GM19438 (cell line): ENCODE measurements around the gene PRKCA.
"Not testable (repeated sequence)": the region's sequence is repeated elsewhere in the genome, so short reads cannot be mapped to it uniquely, and the experiment has no call there.

Source experiments
- ATAC-seq: cut with Tn5 transposase; IDR thresholded peaks from one replicate; pipeline ENCODE4 v1.9.1; 2021; ENCODE audit warnings: low read depth; ENCODE audit not compliant: unreplicated experiment

PRKCA gene

DNA sequence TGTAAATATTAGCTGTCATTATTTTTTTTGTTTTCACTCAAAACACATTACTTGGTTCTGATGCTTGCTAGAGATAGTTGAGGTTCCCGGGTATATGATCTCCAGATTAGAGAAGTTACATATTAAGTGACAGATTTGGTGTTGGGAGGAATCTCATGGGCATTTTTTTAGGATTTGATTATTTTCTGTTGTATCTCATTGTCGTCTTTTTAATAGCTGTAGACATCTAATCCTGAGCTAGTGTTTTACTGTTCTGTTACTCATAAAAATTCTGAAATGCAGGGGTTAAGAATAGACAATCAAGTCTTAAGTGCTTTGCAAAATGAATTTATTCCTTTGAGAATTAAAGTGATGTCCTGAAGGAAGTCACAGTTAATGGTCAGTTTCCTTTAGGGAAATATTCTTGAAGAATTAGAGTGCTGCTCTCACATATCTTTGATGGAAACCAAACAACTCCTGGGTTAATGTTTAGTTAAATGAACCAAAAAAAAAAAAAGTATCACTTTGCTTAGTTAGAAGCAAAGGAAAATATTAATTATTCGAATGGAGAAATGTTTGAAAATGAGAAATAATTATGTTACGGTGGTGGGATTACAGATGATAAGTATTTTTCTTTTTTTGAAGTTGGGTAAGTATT lies 280.8 kb downstream of the PRKCA start:
- no peak for ATAC-seq

DNA sequence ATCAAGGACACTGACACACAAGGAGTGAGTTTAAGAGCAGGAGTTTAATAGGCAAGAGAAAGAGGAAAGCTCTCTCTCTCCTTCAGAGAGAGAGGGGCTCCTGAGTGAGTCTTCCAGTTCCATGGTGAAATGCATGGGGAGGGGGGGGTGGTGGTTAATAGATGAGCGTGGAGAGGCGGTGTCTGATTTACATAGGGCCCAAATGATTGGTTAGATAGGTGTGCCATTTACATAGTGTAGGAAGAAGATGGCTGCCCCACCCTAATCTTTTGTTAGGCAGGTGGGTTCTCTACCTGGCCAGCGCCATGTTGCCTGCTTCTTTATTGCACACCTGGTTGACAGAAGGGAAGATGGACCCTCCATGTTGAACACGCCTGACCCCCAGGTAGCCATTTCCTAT lies 282.5 kb downstream of the PRKCA start:
- ATAC-seq, result no peak

DNA sequence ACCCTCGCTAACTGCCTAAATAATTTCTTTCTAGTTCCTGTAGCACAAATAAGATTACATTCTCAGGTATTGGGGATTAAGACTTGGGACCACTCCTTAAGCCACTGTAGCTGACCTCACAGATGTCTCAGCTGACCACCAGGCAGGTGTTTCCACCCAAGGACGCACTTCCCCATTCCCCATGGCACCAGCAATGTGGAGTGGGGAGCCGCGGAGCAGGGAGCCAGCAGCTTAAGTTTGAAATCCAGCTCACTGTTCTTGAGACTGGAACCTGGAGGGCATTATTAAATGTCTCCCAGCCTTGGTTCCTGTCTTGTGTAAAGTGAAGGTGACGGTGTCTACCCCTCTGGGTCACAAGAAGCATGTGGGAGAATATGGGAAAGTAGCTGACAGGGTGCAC lies 283.1 kb downstream of the PRKCA start:
- no peak for ATAC-seq

DNA sequence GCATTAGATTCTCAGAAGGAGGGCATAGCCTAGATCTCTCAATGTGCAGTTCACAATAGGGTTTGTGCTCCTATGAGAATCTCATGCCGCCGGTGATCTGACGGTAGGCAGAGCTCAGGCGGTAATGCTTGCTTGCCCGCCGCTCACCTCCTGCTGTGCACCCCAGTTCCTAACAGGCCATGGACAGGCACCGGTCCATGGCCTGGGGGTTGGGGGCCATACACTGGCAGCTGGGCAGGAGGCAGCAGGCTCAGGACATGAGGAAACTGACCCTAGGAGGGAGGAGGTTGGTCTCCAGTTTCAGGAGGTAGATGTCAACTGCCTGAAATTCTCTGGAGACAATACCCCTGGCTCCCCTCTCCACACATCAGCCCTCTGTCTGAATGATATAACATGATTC lies 287.5 kb downstream of the PRKCA start:
- ATAC-seq, result no peak

DNA sequence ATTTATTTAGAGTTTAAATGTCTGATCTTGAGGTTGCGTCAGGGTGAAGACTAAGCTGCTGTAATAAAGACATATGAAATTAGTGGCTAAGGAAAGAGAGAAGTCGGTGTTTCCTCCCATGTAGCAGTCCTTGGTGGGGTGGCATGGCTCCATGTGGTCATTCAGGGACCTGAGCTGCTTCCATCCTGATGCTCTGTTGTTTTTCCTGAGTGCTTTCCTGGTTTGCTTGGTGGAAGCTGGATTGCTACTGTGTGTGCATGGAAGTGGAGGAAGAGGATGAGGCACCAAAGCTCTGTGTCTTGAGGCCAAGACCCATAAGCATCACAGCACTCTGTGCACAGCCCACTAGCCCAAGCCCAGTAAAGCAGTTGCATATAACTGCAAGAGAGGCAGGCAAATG lies 290.7 kb downstream of the PRKCA start:
- no peak for ATAC-seq

DNA sequence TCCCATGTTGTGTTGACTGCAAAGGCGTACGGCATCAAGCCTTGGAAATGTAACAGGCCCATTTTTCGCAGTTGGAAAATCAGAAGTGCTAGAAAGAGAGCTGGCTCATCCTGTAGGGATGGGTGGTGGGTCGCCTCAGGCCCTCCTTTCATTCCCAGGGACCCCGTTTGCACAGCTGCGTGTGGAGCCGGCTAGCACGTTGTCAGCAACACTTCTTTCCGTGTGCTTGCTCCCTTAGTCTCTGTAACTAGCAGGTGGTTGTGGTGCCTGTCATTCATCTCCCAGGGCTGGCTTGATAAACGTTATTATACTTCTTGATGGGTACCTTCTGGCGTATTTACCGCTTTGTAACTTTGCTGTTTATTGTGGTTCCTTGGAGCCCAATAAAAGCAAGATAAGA lies 293.5 kb downstream of the PRKCA start:
- ATAC-seq, result no peak

DNA sequence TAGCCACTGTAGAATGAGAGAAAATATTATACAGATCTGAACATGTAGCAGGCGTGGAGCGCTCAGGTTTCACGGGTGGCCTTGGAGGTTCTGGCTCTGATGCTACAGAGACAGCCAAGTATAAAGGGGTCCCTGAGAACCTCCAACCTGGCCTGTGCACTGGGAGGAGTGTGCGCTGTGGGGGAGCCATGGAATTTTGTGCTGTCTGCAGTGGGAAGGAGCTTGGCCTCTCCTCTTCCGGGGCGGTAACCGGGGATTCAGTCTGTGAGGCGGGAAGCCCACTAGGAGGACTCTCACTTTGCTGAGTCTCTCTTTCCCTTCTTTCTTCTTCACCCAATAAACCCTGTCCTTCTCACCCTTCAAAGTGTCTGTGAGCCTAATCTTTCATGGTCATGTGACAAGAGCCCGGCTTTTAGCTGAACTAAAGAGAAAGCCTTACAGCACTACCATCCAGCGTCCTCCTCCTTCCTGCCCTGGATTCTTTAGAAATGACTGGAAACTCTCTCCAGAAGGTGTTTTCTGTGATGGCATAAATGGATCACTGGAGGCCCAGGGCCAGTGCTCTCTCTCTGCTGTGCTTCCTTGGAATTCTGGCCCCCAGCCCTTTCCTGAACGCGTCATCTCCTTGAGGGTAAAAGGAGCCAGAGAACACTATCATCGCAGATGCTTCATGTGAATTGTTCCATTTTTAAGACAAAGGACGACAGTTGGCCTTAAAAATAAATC lies 300.4 kb downstream of the PRKCA start:
- no peak for ATAC-seq

DNA sequence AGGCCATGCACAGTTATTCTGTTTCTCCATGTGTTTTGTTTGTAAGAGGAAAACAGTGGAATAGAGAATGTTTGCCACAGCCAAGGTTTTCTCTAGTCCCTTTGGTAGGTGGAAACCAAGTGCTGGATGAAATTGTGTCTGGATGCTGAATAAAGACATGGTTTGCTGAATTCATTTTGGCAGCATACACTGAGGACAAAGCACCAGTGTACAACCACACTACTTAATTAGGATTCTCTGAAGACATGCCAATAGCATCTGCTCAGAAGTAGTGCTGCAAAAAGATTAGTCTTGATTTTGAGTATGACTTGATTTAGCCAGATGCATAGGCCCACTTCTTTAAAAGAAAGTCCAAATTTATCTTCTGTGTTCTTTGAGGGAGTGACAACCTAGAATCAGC lies 302.0 kb downstream of the PRKCA start:
- ATAC-seq, result no peak

DNA sequence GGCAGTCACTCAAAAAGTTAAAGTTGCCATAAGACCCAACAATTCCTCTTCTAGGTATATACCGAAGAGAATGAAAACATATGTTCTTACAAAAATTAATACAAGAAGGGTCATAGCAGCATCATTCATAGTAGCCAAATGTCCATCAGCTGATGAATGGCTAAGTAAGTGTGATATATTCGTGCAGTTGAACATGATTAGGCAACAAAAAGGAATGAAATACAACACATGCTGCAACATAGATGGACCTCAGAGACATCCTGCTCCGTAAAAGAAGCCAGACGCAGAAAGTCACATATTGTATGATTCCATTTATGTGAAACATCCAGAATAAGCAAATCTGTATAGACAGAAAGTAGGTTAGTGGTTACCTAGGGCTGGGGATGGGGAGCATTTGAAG lies 303.1 kb downstream of the PRKCA start:
- ATAC-seq, result no peak

DNA sequence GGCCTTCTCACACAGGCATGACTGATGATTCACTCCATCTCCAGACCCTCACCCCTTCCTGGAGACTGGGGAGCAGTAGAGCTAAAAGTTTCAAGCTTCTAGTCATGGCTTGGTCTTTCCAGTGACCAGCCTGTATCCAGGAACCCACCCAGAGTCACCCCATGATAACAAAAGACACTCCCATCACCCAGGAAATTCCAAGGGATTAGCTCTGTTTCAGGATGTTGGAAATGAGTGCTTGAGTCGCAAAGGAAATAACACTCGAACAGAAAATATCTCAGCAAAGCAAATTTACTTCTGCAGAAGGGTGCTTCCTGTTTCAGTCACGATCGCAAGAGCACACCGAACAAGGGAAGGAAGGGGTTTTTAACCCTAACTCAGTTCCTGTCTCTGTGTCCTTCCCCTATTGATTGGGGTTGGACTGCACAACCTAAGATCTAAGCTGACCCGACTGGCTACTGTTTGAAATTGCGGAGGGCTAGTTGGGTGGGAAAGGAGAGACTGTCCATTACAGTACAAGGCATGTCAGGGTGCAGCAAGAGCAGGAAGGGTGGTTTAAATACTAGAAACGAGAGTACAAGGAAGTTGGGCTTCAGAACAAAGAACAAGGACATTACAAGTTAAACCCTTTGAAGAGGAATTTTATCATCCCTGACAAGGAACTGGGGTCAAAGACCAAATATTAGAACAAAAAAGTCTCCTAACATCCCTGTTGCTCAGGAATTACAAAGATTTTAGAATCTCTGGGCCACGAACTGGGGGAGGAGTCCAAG lies 308.1 kb downstream of the PRKCA start:
- no peak for ATAC-seq

DNA sequence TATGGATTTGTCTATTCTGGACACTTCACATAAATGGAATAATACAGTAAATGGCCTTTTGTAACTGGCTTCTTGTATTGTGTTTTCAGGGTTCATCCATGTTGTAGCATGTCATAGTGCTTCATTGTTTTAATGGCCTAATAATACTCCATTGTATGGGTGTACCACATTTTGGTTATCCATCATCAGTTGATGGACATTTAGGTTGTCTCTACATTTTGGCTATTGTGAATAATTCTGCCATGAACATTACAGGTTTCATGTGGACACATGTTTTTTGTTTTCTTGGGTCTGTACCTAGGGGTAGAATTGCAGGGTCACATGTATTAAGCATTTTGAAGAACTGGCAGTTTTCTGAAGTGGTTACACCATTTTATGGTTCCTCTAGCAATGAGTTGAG lies 309.0 kb downstream of the PRKCA start:
- no peak for ATAC-seq

DNA sequence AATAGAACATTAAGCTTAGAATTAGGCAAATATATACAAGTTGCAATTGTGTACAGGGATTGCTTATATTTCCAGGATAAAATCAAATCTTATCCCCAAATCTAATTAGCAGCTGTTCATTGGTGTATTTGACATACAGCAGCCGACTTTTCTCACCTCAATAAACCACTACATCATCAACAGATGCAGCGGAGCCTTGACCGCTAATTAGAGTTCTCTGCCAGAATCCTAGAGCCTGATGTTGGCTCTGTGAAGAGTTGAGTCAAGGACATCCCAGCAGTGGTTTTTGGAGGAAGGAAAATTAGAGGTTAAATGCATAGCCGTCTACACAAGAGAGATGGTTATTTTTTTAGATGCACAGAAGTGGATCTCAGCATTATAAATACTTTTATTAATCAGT lies 310.6 kb downstream of the PRKCA start:
- no peak for ATAC-seq

DNA sequence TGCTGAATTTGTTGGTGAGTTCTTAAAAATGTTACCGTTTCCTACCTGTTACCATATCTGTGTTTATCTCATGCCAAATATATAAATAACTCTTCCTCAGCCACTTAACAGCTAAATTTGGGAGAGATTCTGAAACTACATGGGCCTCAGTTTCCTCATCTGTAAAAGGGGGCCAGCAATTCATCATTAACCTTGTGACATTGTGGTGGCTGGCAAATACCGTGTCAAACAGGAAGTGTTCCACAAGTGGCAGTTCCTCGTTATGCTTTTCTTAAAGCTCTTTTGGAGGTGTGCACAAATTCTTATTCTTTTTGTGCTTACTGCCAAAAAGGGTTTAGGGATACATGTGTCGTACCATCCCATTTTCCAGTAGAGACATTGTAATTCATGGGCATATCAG lies 312.1 kb downstream of the PRKCA start:
- no peak for ATAC-seq

DNA sequence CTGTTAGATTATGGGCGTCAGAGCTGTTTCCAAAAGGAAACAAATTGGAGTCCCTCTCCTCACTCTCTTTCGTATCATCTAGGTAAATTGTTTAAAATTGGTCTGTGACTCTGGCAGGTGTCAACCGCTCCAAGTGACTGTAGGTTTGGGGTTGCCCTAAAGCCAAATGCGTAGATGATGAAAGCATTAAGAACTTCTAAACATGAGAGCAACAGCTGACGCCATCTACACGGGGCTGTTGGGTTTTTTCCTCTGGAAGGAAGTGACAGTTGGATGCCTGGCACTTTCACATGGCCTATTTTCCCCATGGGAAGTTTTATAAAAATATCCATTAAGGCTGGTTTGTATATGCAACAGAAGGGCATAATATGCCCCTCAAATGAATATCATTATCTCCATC lies 316.8 kb downstream of the PRKCA start:
- ATAC-seq, result no peak

DNA sequence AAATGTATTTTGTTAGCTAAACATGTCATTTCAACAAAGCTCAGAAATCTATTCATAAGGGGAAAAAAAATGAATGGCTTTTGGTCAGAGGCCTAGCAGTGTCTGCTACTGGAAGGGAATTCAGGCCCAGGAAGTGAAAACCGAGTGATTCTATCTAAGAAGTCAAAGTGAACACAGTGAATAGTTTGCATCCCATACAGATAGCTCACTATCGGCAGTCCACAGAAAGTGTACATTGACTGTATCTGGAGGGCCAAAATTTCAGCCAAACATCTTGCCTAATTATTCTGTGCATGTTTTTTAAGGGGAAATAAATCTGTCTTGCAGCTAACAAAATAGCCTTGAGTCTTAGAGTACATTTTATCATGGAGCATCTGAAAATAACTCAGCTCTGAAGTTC lies 318.1 kb downstream of the PRKCA start:
- no peak for ATAC-seq

DNA sequence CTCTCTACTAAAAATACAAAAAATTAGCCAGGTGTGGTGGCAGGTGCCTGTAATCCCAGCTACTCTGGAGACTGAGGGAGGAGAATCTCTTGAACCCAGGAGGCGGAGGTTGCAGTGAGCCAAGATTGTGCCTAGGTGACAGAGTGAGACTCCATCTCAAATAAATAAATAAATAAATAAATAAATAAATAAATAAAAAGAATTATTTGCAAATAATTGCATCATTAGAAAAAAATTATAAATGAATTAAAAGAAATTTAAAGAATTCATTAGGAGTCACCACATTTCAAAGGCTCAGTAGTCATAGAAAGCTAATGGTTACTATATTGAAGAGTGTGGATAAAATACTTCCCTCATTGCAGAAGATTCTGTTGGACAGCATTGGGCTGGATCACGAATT lies 322.2 kb downstream of the PRKCA start:
- ATAC-seq, result not testable (repeated sequence)

DNA sequence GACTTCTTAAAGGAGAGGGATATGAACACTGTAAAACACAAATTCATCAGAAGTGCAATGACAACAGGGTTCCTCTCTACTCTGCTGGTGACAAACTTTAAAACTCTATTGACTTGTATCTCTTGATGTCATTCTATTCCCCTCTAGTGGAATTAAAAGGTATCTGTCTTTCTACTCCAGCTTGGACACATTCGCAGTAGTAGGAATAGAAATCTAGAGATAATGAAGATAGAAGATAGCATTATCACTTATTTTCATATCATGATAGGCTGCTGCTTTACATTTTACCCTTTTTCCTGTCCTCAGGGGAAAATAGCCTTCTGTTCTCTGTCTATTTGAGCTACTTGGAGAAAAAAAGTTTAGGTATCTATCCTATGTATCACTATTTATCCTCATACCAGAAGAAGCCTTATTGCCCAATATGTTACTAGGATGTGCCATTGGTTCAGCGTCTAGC lies 322.9 kb downstream of the PRKCA start:
- ATAC-seq, result no peak

DNA sequence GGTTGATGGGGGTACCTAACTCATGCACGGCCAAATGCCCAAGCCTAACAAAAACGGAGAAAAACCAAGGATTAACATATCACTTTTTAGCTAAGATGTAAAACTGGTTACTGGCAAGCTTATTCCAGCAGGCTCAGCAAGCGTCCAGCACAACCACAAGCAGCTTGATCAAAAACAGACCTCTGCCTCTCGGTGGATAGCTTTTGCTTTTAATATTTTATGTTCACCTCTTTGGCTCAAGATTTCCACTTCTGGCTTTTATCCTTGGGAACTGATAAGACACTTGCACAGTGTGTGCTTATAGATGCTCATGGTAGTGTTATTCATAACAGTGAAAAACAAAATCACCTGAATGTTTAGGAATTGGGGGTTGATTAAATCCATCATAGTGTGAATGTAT lies 325.6 kb downstream of the PRKCA start:
- ATAC-seq, result no peak

DNA sequence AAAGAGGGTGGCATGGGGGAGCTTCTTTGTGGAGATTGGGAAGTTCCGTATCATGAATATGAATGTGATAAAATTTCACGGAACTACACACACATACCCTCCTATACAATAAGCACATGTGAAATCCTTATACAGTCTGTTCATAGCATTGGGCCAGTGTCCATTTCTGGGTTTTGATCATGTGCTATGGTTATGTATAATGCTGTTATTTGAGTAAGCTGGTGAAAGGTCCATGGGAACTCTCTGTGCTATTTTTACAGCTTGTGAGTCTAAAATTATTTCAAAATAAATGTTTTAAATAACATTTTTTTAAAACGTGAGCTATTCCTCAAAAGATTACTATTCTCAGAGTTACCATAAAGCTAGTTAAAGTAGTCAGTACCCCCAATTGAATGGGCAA lies 327.3 kb downstream of the PRKCA start:
- ATAC-seq, result no peak

DNA sequence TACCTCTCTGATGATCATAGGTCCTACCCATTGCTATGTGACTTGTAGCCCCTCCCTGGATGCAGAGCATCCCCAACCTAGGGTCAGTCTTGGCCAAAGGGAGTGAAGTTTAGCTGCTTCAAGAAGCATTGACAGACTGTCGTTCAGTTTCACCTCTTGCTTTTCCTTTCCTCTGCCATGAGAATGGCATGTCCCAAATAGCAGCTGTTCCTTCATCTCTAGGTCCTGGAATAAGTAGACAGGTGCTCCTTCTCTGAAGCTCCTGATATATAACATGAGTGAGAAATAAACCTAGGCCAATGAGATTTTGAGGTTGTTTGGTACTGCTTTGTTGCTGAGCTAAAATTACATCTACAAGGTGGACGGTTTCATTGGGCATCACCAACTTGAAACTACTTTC lies 328.0 kb downstream of the PRKCA start:
- no peak for ATAC-seq

DNA sequence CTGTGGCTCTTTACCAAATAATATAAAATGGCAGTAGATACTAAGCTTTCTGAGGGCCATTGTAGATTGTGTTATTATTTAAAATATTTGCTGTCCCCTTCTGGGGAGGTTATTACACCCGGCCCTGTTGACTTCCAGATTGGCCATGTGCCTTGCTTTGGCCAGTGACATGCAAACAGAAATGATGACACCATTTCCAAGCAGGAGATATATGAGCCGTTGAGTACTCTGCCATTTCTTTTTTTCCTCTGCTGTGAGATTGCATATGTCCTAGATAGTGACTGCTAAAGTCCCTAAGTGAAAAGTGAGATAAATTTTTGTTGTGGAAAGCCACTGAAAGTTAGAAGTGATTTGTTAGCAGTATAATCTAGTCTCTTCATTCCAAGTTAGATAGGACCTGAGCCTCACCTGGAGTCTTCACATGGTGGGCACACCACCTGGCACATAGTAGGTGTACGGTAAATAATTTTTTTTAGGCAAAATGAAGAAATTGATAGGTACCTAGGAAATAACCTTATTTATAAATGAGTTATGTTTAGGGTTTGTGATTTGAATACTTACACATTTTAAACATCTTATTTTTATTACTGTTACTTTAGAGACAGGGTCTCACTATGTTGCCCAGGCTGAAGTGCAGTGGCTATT lies 328.5 kb downstream of the PRKCA start:
- no peak for ATAC-seq
